ENCODE data around the gene GAA. TPM values are rescaled to one million over a fixed set of nuclear protein-coding genes. Genes with fewer than 3 reads are reported as not detected.
"Not testable (repeated sequence)": the region's sequence is repeated elsewhere in the genome, so short reads cannot be mapped to it uniquely, and the experiment has no call there.

The GAA gene
- total and polyA plus RNA-seq, 4 donors: 24.8 to 82.2 (median 45.8) TPM

DNA sequence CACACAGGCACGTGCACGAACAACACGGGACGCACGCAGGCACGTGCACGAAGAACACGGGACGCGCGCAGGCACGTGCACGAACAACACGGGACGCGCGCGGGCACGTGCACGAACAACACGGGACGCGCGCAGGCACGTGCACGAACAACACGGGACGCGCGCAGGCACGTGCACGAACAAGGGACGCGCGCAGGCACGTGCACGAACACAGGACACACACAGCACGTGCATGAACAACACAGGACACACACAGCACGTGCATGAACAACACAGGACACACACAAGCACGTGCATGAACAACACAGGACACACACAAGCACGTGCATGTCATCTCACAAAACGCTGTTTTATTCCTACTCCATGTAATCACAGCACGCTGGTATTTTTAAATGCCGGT lies 11.2 kb upstream of the GAA start:
- ATAC-seq (ENCODE audit: low FRiP score); H3K9me3 ChIP-seq (ENCODE audit: control insufficient read depth, low read length); intact Hi-C loops (cut with DNase I); H3K36me3 ChIP-seq (ENCODE audit: control insufficient read depth in 1 of 2, insufficient read depth in 2 of 2, low read length in 1 of 2); H3K4me3 ChIP-seq (ENCODE audit: low read length in 2 of 2); H3K27me3 ChIP-seq (ENCODE audit: control insufficient read depth in 1 of 2, insufficient read depth in 2 of 2, low read length in 1 of 2); DNase-seq; H3K4me1 ChIP-seq (ENCODE audit: control insufficient read depth in 1 of 2, insufficient read depth in 2 of 2, low read length in 2 of 2); H3K27ac ChIP-seq (ENCODE audit: low read depth in 1 of 2, low read length in 2 of 2): not testable (repeated sequence)
- 94 to 97% methylated on average over 39 to 44 of the region's 44 CpGs for WGBS, 2 donors

DNA sequence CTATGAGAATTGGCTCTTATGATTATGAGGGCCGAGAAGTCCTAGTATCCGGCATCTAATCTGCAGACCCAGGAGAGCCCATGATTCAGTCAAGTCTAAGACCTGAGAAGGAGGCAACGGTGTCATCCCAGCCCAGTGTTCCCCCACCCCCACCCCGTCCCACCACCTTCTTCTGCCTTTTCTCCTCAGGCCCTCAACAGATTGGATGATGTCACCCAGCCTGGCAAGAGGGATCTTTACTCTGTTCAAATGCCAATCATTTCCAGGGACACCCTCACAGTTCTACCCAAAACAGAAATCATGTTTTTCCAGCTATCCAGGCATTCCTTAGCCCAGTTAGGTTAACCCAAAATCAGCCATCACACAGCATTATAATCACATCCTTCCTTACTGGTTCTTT lies 10.0 kb upstream of the GAA start:
- no peaks in the 10 kb centered on the region for H3K27me3 ChIP-seq (ENCODE audit: control insufficient read depth in 1 of 2, insufficient read depth in 2 of 2, low read length in 1 of 2)
- H3K27ac ChIP-seq (ENCODE audit: low read depth in 1 of 2, low read length in 2 of 2): no peak overlapping the region
- ATAC-seq (ENCODE audit: low FRiP score) (no peak), DNase-seq (no peak)
- H3K9me3 ChIP-seq (ENCODE audit: control insufficient read depth, low read length): no peaks in the 10 kb centered on the region
- no peaks in the 10 kb centered on the region for H3K36me3 ChIP-seq (ENCODE audit: control insufficient read depth in 1 of 2, insufficient read depth in 2 of 2, low read length in 1 of 2)
- intact Hi-C loops (cut with DNase I): no loop called here
- H3K4me3 ChIP-seq (ENCODE audit: low read length in 2 of 2): no peak overlapping the region
- 79 to 85% methylated on average over 4 of the region's 4 CpGs for WGBS, 2 donors
- H3K4me1 ChIP-seq (ENCODE audit: control insufficient read depth in 1 of 2, insufficient read depth in 2 of 2, low read length in 2 of 2): no peaks in the 10 kb centered on the region

DNA sequence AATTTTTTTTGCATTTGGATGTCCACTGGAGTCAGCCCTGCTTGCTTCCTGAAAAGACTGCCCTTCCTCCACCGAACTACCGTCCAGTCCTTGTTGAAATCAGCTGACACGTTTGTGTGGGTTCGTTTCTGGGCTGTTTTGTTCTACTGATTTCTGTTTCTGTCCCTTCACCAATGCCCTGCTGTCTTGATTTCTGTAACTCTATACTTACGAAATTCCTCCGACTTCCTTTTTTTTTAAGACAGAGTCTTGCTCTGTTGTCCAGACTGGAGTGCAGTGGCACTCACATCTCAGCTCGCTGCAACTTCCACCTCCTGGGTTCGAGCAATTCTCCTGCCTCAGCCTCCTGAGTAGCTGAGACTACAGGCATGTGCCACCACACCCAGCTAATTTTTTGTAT lies 8.4 kb upstream of the GAA start:
- Histone ChIP-seq H3K36me3 (ENCODE audit: control insufficient read depth in 1 of 2, insufficient read depth in 2 of 2, low read length in 1 of 2) (no peaks in the 10 kb centered on the region), H3K4me1 (ENCODE audit: control insufficient read depth in 1 of 2, insufficient read depth in 2 of 2, low read length in 2 of 2) (no peaks in the 10 kb centered on the region), H3K27ac (ENCODE audit: low read depth in 1 of 2, low read length in 2 of 2) (no peak overlapping the region), H3K9me3 (ENCODE audit: control insufficient read depth, low read length) (no peaks in the 10 kb centered on the region), H3K4me3 (ENCODE audit: low read length in 2 of 2) (no peak overlapping the region), H3K27me3 (ENCODE audit: control insufficient read depth in 1 of 2, insufficient read depth in 2 of 2, low read length in 1 of 2) (no peaks in the 10 kb centered on the region)
- intact Hi-C loops (cut with DNase I): no loop called here
- peak in 1 of 2 donors; percentile 15 for DNase-seq
- WGBS, 2 donors: 77 to 78% methylated on average over 8 of the region's 8 CpGs
- ATAC-seq (ENCODE audit: low FRiP score): no peak

DNA sequence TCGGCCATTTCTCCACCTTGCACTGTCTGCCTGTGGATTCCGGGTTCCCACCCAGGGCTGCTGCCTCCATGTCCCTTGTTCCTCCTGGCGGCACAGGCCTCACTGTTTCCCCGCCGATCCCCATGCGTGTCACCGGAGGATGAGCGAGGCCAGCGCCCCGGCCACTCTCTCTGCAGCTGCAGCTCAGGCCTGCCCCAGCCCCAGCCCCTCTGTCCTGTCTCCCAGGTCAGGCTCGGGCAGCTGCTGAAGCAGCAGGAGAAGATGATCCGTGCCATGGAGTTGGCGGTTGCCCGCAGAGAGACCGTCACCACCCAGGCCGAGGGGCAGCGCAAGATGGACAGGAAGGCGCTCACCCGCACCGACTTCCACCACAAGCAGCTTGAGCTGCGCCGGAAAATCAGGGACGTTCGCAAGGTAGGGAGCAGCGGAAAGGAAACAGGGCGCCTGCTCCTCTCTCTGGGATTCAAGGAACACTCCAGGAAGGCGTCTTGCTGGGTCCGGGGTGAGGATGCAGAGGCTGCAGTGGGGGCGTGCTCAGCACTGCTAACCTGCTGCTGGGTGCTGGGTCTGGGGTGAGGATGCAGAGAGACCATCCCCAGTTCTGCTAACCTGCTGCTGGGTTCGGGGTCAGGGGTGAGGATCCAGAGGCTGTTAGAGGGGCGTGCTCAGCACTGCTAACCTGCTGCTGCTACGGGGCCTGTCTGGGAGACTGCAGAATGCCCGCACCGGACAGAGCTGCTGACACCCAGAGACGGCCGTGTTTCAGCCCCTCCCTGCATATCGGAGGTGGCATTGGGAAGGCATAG lies 6.1 kb upstream of the GAA start:
- no peak overlapping the region for H3K4me3 ChIP-seq (ENCODE audit: low read length in 2 of 2)
- no peaks in the 10 kb centered on the region for H3K27me3 ChIP-seq (ENCODE audit: control insufficient read depth in 1 of 2, insufficient read depth in 2 of 2, low read length in 1 of 2)
- no peaks in the 10 kb centered on the region for H3K9me3 ChIP-seq (ENCODE audit: control insufficient read depth, low read length)
- ATAC-seq (ENCODE audit: low FRiP score): peak; percentile 20
- 91% methylated on average over 37 of the region's 37 CpGs for WGBS, 2 donors
- no peak overlapping the region for H3K27ac ChIP-seq (ENCODE audit: low read depth in 1 of 2, low read length in 2 of 2)
- peak in 1 of 2 donors; percentile 65 for DNase-seq
- no peaks in the 10 kb centered on the region for H3K36me3 ChIP-seq (ENCODE audit: control insufficient read depth in 1 of 2, insufficient read depth in 2 of 2, low read length in 1 of 2)
- H3K4me1 ChIP-seq (ENCODE audit: control insufficient read depth in 1 of 2, insufficient read depth in 2 of 2, low read length in 2 of 2): no peaks in the 10 kb centered on the region
- intact Hi-C loops (cut with DNase I): no loop called here

DNA sequence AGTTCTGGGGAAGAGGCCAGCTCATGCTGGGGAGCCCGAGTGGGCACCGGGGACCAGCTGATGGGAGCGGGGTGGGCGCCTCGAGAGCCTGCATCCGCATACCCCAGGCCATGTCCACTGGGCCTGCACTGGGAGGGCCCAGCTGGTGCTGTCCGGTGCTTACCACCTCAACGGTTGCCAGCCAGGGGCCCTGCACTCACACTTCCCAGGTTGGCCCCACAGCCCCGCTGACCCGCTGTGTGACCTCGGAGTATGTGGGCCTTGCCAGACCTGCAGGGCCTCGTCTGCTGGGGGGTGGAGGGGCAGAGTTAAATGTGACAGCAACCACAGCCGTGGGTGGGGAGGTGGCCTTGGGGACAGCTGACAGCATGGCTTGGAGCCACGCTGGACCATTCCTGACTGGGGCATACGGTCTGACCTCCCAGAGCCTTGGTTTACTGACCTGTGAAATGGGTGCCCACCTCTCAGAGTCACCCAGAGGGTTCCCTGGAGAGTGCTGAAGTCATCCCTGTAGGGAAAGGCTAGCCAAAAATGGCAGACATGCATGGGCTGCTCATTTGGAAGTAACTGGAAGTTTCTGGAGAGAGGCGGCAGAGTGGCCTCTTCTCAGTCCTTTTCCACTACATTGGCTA lies 5.4 kb upstream of the GAA start:
- intact Hi-C loops (cut with DNase I): no loop called here
- DNase-seq (peak in 1 of 2 donors; percentile 74), ATAC-seq (ENCODE audit: low FRiP score) (no peak)
- H3K27ac ChIP-seq (ENCODE audit: low read depth in 1 of 2, low read length in 2 of 2): no peak overlapping the region
- H3K27me3 ChIP-seq (ENCODE audit: control insufficient read depth in 1 of 2, insufficient read depth in 2 of 2, low read length in 1 of 2): no peaks in the 10 kb centered on the region
- WGBS, 2 donors: 85 to 89% methylated on average over 15 to 16 of the region's 16 CpGs
- H3K36me3 ChIP-seq (ENCODE audit: control insufficient read depth in 1 of 2, insufficient read depth in 2 of 2, low read length in 1 of 2): no peaks in the 10 kb centered on the region
- no peaks in the 10 kb centered on the region for H3K4me1 ChIP-seq (ENCODE audit: control insufficient read depth in 1 of 2, insufficient read depth in 2 of 2, low read length in 2 of 2)
- H3K4me3 ChIP-seq (ENCODE audit: low read length in 2 of 2): no peak overlapping the region
- H3K9me3 ChIP-seq (ENCODE audit: control insufficient read depth, low read length): no peaks in the 10 kb centered on the region

DNA sequence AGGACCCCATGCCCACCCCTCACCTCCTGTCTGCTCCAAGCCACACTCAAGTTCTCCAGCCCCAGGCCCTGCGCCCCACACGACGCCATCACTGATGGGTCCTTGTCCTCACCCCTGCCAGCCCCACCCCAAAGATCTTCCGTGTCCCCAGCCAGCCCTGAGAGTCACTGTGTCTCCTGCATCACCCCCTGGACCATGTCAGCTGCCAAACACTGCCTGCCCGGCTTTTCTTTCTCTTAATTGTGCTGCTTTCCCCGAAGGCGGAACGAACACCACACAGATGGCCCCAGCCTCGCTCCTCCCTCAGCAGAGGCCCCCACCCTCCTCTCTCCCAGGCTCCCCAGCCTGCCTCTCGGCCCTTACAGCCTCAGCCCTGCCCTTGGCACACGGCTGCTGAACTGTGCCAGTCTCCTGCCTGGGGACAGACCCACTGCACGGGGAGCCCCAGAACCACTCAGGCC lies 4.8 kb upstream of the GAA start:
- H3K27ac ChIP-seq (ENCODE audit: low read depth in 1 of 2, low read length in 2 of 2): no peak overlapping the region
- no peak for ATAC-seq (ENCODE audit: low FRiP score)
- intact Hi-C loops (cut with DNase I): no loop called here
- H3K36me3 ChIP-seq (ENCODE audit: control insufficient read depth in 1 of 2, insufficient read depth in 2 of 2, low read length in 1 of 2): no peaks in the 10 kb centered on the region
- H3K9me3 ChIP-seq (ENCODE audit: control insufficient read depth, low read length): no peaks in the 10 kb centered on the region
- WGBS, 2 donors: 74 to 82% methylated on average over 12 of the region's 12 CpGs
- H3K27me3 ChIP-seq (ENCODE audit: control insufficient read depth in 1 of 2, insufficient read depth in 2 of 2, low read length in 1 of 2): no peaks in the 10 kb centered on the region
- H3K4me1 ChIP-seq (ENCODE audit: control insufficient read depth in 1 of 2, insufficient read depth in 2 of 2, low read length in 2 of 2): no peaks in the 10 kb centered on the region
- no peak overlapping the region for H3K4me3 ChIP-seq (ENCODE audit: low read length in 2 of 2)
- DNase-seq: peak in 1 of 2 donors; percentile 69

DNA sequence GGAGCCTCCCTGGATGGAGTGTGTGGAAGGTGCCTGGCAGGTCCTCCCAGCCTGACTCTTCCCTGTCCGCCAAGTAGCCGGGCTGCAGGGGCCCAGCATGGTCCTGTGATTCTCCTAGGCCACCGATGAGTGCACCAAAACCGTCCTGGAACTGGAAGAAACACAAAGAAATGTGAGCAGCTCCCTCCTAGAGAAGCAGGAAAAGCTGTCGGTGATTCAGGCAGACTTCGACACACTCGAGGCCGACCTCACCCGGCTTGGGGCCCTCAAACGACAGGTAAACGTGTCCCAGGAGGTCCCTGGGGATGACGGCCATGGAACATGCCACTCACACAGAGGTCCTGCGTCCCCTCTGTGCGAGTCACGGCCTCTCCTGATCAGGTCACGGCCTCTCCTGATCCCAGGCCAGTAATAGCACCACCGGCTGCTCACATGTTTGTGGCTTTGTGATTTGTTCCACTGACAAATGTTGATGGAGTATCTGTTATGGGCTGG lies 4.2 kb upstream of the GAA start:
- Histone ChIP-seq H3K4me3 (ENCODE audit: low read length in 2 of 2) (no peak overlapping the region), H3K27me3 (ENCODE audit: control insufficient read depth in 1 of 2, insufficient read depth in 2 of 2, low read length in 1 of 2) (no peaks in the 10 kb centered on the region), H3K4me1 (ENCODE audit: control insufficient read depth in 1 of 2, insufficient read depth in 2 of 2, low read length in 2 of 2) (no peaks in the 10 kb centered on the region), H3K36me3 (ENCODE audit: control insufficient read depth in 1 of 2, insufficient read depth in 2 of 2, low read length in 1 of 2) (no peaks in the 10 kb centered on the region), H3K9me3 (ENCODE audit: control insufficient read depth, low read length) (no peaks in the 10 kb centered on the region), H3K27ac (ENCODE audit: low read depth in 1 of 2, low read length in 2 of 2) (no peak overlapping the region)
- DNase-seq (peak in 1 of 2 donors; percentile 49), ATAC-seq (ENCODE audit: low FRiP score) (no peak)
- WGBS, 2 donors: 91 to 92% methylated on average over 17 of the region's 17 CpGs
- intact Hi-C loops (cut with DNase I): no loop called here

DNA sequence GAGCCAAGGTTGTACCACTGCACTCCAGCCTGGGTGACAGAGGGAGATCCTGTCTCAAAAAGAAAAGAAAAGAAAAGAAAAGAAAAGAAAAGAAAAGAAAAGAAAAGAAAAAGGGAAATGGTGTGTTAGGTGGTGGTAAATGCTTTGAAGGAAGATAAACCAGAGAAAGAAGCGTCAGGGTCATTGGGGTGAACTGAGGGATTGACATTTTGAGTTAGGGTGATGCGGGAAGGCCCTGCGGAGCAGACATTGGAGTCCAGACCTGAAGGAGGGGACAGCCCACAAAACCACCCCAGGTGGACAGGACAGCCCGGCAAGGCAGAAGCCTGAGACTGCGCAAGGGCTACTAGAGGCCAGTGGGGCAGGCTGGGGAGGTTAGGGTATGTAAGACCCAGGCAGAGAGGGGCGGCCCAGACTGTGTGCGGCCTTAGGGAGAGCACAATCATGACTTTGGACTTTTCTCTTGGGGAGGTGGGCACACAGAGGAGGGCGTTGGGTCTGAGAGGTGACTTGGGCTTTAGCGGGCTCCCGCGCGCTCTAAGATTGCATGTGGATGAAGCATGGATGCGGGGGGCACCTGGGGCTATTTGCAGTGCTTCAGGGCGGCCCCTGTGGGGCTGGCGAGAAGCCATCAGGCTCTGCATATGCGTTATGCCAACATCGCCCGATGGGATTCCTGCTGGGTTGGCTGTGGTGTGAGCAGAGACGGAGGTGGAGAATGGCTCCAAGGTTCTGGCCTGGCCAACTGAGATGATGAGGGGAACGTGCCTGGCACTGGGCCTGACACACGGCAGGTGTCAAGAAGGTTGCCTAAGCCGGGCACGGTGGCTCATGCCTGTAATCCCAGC lies 3.3 kb upstream of the GAA start:
- WGBS, 2 donors: 95 to 96% methylated on average over 23 of the region's 23 CpGs
- intact Hi-C loops (cut with DNase I): no loop called here
- no peaks in the 10 kb centered on the region for H3K27me3 ChIP-seq (ENCODE audit: control insufficient read depth in 1 of 2, insufficient read depth in 2 of 2, low read length in 1 of 2)
- H3K4me3 ChIP-seq (ENCODE audit: low read length in 2 of 2): no peak overlapping the region
- H3K4me1 ChIP-seq (ENCODE audit: control insufficient read depth in 1 of 2, insufficient read depth in 2 of 2, low read length in 2 of 2): no peaks in the 10 kb centered on the region
- DNase-seq: no peak
- no peak for ATAC-seq (ENCODE audit: low FRiP score)
- no peak overlapping the region for H3K27ac ChIP-seq (ENCODE audit: low read depth in 1 of 2, low read length in 2 of 2)
- H3K9me3 ChIP-seq (ENCODE audit: control insufficient read depth, low read length): no peaks in the 10 kb centered on the region
- no peaks in the 10 kb centered on the region for H3K36me3 ChIP-seq (ENCODE audit: control insufficient read depth in 1 of 2, insufficient read depth in 2 of 2, low read length in 1 of 2)

Measured in aorta (tissue), 5 donors.